HepG2 (cell line): ENCODE measurements around the gene ZNF783. TPM values are rescaled to one million over a fixed set of nuclear protein-coding genes. Genes with fewer than 3 reads are reported as not detected.

ENCODE experiments used
- ATF2 ChIP-seq: sonication (generic); formaldehyde crosslinking; IDR thresholded peaks from 2 replicates; pipeline ENCODE4 v1.4.0; 2020; ENCODE audit warnings: missing genetic modification reagents
- CEBPZ ChIP-seq: IDR thresholded peaks from 2 replicates; pipeline ENCODE4 v1.6.1; 2012; ENCODE audit warnings: low read length, improper control_type of control experiment
- CHD4 ChIP-seq: fragments of 200-600 bp; sonication (generic); IDR thresholded peaks from 2 replicates; pipeline ENCODE4 v1.7.0; 2017; ENCODE audit warnings: mild to moderate bottlenecking, low read length, borderline replicate concordance
- DZIP1 ChIP-seq: sonication (generic); formaldehyde crosslinking; IDR thresholded peaks from 2 replicates; pipeline ENCODE4 v1.5.0; 2020; ENCODE audit warnings: mild to moderate bottlenecking, missing genetic modification reagents
- KLF11 ChIP-seq: IDR thresholded peaks from 2 replicates; pipeline ENCODE4 v1.6.1; 2016; ENCODE audit warnings: missing compliant biosample characterization
- MED8 ChIP-seq: sonication (generic); formaldehyde crosslinking; IDR thresholded peaks from 2 replicates; pipeline ENCODE4 v1.8.1; 2023; ENCODE audit warnings: mild to moderate bottlenecking, missing genetic modification reagents; ENCODE audit not compliant: insufficient replicate concordance
- PLRG1 ChIP-seq: fragments of 450-650 bp; conservative IDR thresholded peaks from 2 replicates; pipeline ENCODE4 v1.6.1; 2016
- SCMH1 ChIP-seq: sonication (generic); formaldehyde crosslinking; IDR thresholded peaks from 2 replicates; pipeline ENCODE4 v1.9.0; 2021; ENCODE audit warnings: missing genetic modification reagents, mild to moderate bottlenecking, borderline replicate concordance
- SIX1 ChIP-seq: sonication (generic); formaldehyde crosslinking; IDR thresholded peaks from 2 replicates; pipeline ENCODE4 v1.4.0; 2020; ENCODE audit warnings: missing genetic modification reagents, borderline replicate concordance
- SMARCC2 ChIP-seq: fragments of 450-650 bp; IDR thresholded peaks from 2 replicates; pipeline ENCODE4 v1.6.1; 2017; ENCODE audit warnings: antibody characterized with exemption, mild to moderate bottlenecking
- SP1 ChIP-seq, 2 experiments: fragments of 450-650 bp in 1 of 2; sonication (generic) in 1 of 2; formaldehyde crosslinking in 1 of 2; IDR thresholded peaks; 2 replicates each; pipeline versions ENCODE4 v1.4.0 to v1.6.1; 2016 to 2020; ENCODE audit warnings: missing genetic modification reagents in 1 of 2
- SP2 ChIP-seq: sonication (generic); formaldehyde crosslinking; IDR thresholded peaks from 2 replicates; pipeline ENCODE4 v1.5.1; 2020; ENCODE audit warnings: mild to moderate bottlenecking, missing genetic modification reagents
- TCF12 ChIP-seq, 2 experiments: fragments of 450-650 bp in 1 of 2; sonication (generic) in 1 of 2; formaldehyde crosslinking in 1 of 2; IDR thresholded peaks; 2 replicates each; pipeline versions ENCODE4 v1.6.1 to v1.8.0; 2017 to 2022; ENCODE audit warnings: antibody characterized with exemption in 1 of 2, mild to moderate bottlenecking in 1 of 2, missing genetic modification reagents in 1 of 2, moderate library complexity in 1 of 2
- TMF1 ChIP-seq: sonication (generic); formaldehyde crosslinking; IDR thresholded peaks from 2 replicates; pipeline ENCODE4 v1.8.1; 2022; ENCODE audit warnings: low read depth, missing genetic modification reagents
- ZFP37 ChIP-seq: sonication (generic); formaldehyde crosslinking; IDR thresholded peaks from 2 replicates; pipeline ENCODE4 v1.4.0; 2020; ENCODE audit warnings: missing genetic modification reagents, borderline replicate concordance
- ZNF563 ChIP-seq: sonication (generic); formaldehyde crosslinking; IDR thresholded peaks from 2 replicates; pipeline ENCODE4 v1.8.0; 2022; ENCODE audit warnings: mild to moderate bottlenecking, moderate library complexity, missing genetic modification reagents
- ZNF839 ChIP-seq: sonication (generic); formaldehyde crosslinking; IDR thresholded peaks from 2 replicates; pipeline ENCODE4 v1.4.0; 2020; ENCODE audit warnings: missing genetic modification reagents, mild to moderate bottlenecking, borderline replicate concordance
- polyA plus RNA-seq, 8 experiments: library from polyadenylated mRNA; depleted of rRNA in 3 of 8; stranded (reverse) in 7 of 8; unstranded in 1 of 8; fragments of >200 nt; fragmentation: Illumina TruSeq in 4 of 8; extraction: Trizol in 4 of 8; gene quantifications; 2 replicates each; pipeline versions ENCODE4 v1.2.1 to v1.2.3, GENCODE V29; 2011 to 2016; ENCODE audit warnings: low read depth in 4 of 8, missing spikeins in 1 of 8, mixed read lengths in 1 of 8; ENCODE audit not compliant: insufficient read depth in 1 of 8
- total RNA-seq, 5 experiments: library from RNA; depleted of rRNA; stranded (reverse); fragments of >200 nt; fragmentation: Illumina TruSeq; extraction: Trizol; gene quantifications; 2 replicates each; pipeline ENCODE4 v1.2.3, GENCODE V29; 2016; ENCODE audit warnings: low read depth in 1 of 5
- TF ChIP-seq, protein P1 (sequence below): sonication (generic); formaldehyde crosslinking; IDR thresholded peaks from 2 replicates; pipeline ENCODE4 v1.5.1; 2020; ENCODE audit warnings: missing genetic modification reagents, mild to moderate bottlenecking, borderline replicate concordance

ZNF783 gene
- total and polyA plus RNA-seq, 2 of the 13 experiments (the other 11 are each of a cell fraction or from before 2014, with no cell fraction given) = 4.1 to 5.2 TPM

DNA sequence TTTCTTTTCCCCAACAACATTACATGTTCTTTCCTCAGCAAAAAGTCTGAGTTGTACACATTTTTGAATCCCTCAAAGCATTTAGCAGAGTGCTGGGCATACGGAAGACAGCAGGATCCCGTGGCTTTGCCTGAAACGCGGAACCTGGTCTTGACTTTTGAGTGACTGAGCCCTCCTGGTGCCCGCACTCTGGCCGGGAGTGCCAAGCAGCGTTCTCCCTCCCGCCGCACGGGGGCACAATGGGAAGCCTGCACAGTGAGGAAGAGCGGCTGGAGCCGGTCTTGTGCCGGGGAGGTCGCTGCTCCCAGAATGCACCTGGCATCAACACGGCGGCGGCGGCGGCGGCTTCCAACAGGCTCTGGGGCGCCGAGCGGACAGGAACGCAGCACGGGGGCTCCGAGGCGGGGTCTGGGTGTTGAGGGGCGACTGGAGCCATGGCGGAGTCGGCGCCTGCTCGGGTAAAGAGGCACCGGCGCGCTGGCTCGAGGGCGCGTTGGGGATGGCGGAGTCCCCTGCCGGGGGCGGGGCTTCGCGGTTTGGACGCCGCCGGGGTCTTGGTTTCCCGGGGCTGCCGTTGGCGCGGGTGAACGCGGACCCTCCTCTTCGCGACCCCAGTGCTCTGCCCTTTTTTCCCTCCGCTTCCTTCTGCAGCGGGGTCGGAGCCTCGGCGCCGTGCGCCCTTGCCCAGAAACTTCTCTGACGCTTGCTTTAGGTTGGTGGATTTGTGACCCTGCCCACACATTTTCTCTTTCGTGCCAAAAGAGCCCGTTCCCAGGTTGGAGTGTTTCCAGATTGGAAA is 22.5 kb upstream of the ZNF783 start, which contains the start of gene ZNF212 (continued):
- TF ChIP-seq DZIP1 (CRISPR knock-in tag) (no peak), TMF1 (CRISPR knock-in tag) (no peak), SP1 (IDR thresholded peaks at IDR 0.05) (no peak), SP1 (CRISPR knock-in tag; IDR thresholded peaks at IDR 0.05) (peak; percentile 80), MED8 (peak; percentile 14), PLRG1 (no peak), SMARCC2 (no peak), CHD4 (no peak), KLF11 (CRISPR knock-in tag) (peak; percentile 93), ZNF563 (CRISPR knock-in tag) (peak; percentile 91), SP2 (no peak), ATF2 (CRISPR knock-in tag) (peak; percentile 78), ZNF839 (CRISPR knock-in tag) (peak; percentile 39; the same call in 1 of the 2 replicates), ZFP37 (no peak), TCF12 (IDR thresholded peaks at IDR 0.05) (no peak), TCF12 (CRISPR knock-in tag; IDR thresholded peaks at IDR 0.05) (peak; percentile 80), SCMH1 (CRISPR knock-in tag) (no peak), SIX1 (CRISPR knock-in tag) (no peak), CEBPZ (no peak)
- TF ChIP-seq, protein P1, sequence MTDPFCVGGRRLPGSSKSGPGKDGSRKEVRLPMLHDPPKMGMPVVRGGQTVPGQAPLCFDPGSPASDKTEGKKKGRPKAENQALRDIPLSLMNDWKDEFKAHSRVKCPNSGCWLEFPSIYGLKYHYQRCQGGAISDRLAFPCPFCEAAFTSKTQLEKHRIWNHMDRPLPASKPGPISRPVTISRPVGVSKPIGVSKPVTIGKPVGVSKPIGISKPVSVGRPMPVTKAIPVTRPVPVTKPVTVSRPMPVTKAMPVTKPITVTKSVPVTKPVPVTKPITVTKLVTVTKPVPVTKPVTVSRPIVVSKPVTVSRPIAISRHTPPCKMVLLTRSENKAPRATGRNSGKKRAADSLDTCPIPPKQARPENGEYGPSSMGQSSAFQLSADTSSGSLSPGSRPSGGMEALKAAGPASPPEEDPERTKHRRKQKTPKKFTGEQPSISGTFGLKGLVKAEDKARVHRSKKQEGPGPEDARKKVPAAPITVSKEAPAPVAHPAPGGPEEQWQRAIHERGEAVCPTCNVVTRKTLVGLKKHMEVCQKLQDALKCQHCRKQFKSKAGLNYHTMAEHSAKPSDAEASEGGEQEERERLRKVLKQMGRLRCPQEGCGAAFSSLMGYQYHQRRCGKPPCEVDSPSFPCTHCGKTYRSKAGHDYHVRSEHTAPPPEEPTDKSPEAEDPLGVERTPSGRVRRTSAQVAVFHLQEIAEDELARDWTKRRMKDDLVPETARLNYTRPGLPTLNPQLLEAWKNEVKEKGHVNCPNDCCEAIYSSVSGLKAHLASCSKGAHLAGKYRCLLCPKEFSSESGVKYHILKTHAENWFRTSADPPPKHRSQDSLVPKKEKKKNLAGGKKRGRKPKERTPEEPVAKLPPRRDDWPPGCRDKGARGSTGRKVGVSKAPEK (CRISPR knock-in tag) = peak; percentile 2; the same call in 1 of the 2 replicates
